ENCODE results near the gene SDCBP2.

GRCh38 chr20:1333462-1334369 is 4.8 kb upstream of the SDCBP2 start:
- no peak for TF ChIP-seq POLR2A (IDR thresholded peaks at IDR 0.05)
- TF ChIP-seq CTCF (IDR thresholded peaks at IDR 0.05) = no peak

All from heart left ventricle (tissue), 13 donors.